ENCODE data around the gene TRIM28.
A peak's percentile ranks its signal among the peaks of the same experiment; 100 is the strongest.
"Not testable (repeated sequence)": the region's sequence is repeated elsewhere in the genome, so short reads cannot be mapped to it uniquely, and the experiment has no call there.

Gene TRIM28

DNA sequence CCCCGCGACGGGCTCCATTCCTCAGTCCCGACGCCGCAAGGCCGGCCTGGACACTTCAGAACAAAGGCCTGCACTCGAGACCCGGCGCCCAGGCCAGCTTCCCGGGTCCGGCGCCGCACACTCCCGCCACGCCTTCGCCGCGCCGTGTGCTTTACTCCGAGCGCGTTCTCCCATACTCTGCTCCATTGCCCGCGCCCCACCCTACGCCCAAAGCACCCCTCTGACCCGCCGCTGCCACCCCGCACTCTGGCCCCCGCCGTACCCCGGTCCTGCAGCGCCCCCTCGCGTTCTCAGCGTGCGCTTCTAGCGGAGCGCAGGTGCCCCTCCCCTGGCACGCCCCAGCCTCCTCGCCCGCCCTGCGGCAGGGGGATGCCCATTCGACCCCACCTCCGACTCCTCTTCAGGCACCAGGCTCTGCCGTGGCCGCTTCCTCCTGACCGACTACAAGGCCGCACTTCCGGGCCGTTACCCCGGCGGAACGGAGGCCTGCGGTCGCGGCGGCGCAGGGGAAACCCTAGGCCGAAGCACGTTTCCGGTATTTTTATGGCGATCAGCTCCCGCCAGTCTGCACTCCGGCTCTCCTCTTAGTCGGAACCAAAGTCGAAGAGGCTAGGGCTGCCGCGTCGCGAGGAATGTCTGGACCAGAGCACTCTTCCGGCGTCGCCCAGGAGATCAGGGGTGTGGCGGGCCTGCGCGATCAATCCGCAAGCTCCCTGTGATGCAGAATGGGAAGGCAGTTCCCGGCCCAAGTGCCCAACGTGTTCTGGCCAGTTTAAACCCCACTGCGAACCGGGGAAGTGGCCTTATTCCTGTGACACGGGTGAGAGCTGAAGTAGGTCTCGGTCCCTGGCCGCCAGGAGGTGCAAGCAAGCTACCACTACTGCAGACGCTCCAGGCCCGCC, 24.3 kb upstream of the TRIM28 start, which contains the start of gene ZBTB45:
ZBTB45 (minus strand) TSS at position 456 of the 902 bp plus-strand sequence. CDS start 2,137 bp downstream, outside the sequence.
- DNase-seq (ENCODE audit: low read depth): peak; percentile 95

DNA sequence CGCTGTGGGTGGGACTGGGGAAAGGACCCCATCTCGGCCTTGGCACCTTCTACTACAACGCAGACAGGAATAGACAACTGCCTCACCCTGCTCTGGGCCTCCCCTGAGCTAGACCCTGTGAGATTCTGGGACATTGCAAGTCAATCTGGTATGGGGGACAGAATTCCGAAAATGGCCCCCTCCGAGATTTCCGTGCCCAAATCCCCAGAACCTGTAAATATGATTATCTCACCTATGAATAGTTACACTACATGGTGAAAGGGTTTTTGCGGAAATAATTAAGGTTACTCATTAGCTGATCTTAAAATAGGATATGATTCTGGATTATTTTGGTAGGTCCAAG, 23.6 kb upstream of the TRIM28 start:
- no peak for DNase-seq (ENCODE audit: low read depth)

DNA sequence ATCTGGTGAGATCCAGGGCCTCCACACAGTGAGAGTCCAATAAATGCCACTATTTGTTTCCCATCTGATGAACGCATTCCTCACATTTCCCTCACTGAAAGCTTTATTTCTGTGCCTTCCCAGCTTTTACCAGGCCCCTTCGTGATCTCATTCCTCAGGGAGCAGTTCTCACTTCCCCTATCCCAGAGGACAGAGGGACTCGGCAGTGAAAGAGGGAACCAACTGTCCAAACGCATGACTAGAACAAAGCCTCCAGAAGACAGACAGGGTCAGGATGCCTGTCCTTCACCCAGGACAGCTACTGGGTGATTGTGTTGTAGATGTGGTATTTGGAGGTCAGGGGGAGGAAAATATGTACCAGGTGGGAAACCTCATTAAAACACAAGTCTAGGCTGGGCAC, 22.2 kb upstream of the TRIM28 start:
- no peak for DNase-seq (ENCODE audit: low read depth)

DNA sequence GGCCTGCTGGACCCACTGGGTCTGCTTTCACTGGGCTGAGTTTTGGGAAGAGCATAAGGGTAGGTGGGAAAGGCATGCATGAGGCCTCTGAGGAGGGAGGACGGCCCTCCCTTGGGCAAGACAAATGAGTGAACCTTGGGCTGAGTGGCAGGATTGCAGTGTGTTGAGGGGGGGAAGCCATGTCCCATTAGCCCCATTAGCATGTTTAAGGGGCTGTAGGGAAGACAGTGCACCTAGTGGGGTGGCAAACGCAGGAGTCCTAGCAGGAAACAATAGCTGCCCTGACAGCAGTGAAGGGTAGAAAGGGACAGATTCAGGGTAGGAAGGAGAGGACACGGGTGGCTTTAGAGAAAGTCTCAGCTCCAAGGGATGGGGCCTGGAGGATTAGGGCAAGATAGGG, 21.2 kb upstream of the TRIM28 start:
- no peak for DNase-seq (ENCODE audit: low read depth)

DNA sequence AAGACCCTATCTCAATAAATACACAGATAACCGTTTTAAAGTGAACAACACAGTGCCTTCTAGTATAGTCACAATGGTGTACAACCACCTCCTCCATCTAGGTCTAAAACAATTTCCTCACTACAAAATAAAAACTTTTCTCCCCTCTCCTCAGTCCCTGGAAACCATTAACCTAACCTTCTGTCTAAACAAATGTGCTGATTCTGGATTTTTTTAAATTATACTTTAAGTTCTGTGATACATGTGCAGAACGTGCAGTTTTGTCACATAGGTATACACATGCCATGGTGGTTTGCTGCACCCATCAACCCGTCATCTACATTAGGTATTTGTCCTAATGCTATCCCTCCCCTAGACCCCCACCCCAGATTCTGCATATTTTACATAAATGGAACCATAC, 14.5 kb upstream of the TRIM28 start:
- DNase-seq (ENCODE audit: low read depth): no peak

DNA sequence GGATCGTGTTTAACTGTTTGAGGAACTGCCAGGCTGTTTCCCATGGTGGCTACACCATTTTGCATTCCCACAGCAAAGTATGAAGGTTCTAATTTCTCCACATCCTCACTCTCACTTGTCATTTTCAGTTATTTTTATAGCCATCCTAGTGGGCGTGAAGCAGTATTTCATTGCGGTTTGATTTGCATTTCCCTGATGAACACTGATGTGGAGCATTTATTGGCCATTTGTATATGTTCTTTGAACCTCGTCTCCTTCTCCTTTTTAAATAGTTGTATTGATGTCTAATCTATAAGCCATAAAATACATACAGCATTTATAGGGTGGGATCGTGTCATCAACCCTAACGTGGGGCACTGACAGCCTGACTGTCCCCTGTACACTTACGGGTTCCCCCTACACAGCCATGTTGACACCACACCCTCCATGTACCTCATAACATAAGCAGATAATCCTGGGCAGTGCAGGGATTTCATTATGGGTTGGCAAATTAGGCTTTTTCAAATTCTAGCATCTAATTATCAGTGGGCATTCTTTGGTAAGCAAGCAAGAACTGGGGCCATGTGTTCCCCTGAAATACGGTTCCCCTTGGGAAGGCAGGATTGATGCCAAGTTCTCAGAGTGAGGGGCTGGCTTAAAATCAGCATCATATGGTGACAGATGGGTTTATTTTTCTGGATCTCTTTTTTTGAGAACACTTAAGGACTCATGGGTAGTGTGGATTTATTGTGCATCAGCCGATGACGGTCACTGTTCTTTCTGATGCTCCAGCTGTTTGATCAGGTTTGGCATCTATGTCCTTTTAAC, 12.6 kb upstream of the TRIM28 start:
- DNase-seq (ENCODE audit: low read depth): no peak

DNA sequence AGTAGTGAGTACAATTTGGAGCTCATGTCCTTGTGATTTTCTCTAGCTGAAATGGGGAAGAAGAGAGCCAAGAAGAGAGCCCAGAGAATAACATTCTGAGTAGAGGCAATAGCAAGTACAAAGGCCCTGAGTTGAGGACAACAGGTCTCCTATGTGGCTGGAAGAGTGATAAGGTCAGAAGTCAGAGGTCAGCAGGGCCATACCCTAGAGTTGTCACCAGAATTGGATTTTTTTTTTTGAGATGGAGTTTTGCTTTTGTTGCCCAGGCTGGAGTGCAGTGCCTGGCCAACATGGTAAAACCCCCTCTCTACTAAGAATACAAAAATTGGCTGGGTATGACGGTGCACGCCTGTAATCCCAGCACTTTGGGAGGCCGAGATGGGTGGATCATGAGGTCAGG, 8.0 kb upstream of the TRIM28 start:
- no peak for DNase-seq (ENCODE audit: low read depth)

DNA sequence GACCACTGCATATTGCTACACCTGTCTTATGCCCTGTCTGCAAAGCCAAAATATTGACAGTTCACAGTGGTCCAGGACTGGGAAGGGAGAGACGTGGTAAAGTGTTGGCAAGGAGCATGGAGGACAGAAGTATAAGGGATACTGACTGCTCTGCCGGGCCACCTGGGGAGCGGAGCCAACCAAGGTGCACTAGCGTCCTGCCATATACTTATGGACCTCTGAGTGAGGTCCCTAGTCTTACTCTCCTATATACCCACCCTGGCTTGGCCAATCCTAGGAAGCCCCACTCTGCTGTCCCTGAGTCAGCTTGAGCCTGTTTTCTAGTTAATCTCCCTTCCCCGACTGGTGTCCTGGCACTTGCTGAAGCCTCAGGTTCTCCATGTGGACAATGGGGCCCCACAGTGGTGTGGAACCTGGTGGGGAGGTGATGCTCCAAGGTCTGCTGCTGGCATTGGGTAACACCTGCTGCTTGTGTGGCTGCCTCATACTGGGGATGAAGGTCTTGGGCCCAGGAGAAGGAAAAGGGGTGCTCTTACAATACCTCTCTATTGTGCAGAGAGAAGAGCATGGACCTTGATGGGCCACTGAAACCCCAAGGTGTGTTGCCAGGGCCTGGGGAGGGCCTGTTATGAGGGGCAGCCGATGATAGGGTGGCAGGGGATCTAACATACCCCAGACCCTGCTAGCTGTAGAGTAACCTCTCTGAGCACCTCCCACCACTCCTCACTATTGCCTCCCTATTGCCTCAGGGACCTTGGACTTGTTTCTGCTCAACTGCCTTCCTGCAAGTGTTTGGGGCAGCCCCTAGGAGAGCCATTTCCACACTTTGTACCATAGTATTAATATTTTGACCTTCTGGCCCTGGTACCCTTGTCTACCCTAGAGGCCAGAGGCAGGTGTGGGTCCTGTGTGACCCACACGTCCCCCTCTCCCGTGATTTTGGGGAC, 6.7 kb upstream of the TRIM28 start:
- no peak for DNase-seq (ENCODE audit: low read depth)

DNA sequence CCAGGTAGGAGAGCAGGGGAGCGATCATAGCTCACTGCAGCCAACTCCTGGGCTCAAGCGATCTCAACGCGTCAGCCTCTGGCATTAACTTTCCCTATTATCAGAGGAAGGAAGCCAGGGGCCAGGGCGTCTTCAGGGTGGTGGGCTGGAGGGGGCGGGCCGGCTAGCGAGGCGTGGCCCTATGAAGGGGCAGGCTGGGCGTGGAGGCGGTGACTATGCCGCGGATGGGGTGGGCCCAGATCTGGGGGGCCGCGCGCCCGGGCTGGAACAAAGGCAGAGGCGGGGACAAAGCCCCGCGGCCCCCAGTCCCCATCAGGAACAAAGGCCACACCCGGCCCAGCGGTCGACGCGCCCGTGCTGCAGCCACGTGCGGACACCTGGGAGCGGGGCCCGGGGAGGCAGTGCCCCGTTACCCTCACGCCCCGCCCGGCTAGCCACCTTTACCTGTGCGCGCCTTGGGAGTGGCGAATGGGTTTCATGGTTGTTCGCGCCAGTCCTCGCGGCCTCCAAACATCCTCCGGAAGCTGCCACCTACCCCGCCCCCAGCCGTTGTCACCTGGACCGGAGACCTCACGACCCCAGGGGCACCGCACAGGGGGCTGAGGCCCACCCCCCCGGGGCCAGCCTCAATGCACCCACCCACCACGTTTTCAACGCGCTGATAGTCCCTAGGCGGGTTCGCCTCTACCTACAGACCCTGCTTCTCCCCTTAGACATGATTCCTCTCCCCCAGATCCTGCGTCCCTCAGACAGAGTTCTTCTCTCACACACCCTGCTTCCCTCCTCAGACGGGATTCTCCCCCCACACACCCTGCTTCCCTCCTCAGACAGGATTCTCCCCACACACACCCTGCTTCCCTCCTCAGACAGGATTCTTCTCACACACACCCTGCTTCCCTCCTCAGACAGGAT, 5.4 kb upstream of the TRIM28 start:
- DNase-seq (ENCODE audit: low read depth): no peak

DNA sequence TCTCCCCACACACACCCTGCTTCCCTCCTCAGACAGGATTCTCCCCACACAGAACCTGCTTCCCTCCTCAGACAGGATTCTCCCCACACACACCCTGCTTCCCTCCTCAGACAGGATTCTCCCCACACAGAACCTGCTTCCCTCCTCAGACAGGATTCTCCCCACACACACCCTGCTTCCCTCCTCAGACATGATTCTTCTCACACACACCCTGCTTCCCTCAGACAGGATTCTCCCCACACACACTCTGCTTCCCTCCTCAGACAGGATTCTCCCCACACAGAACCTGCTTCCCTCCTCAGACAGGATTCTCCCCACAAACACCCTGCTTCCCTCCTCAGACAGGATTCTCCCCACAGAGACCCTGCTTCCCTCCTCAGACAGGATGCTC, 4.7 kb upstream of the TRIM28 start:
- DNase-seq (ENCODE audit: low read depth): not testable (repeated sequence)

DNA sequence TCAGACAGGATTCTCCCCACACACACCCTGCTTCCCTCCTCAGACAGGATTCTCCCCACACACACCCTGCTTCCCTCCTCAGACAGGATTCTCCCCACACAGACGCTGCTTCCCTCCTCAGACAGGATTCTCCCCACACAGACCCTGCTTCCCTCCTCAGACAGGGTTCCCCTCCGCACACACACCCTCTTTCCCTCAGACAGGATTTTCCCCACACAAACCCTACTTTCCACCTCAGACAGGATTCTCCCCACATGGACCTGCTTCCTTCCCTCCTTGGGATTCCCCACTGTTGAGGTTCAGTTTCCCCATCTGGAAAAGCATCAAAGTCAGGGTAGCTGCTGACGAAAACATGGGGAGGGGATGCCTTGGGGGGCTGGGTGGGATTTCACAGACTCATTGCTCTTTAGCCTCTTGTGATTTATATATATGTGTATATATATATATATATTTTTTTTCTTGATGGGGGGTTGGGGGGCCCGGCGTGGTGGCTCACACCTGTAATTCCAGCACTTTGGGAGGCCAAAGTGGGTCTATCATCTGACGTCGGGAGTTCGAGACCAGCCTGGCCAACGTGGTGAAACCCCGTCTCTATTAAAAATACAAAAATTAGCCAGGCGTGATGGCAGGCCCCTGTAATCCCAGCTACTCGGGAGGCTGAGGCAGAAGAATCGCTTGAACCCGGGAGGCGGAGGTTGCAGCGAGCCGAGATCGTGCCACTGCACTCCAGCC, 1.1 kb upstream of the TRIM28 start:
- DNase-seq (ENCODE audit: low read depth): not testable (repeated sequence)

DNA sequence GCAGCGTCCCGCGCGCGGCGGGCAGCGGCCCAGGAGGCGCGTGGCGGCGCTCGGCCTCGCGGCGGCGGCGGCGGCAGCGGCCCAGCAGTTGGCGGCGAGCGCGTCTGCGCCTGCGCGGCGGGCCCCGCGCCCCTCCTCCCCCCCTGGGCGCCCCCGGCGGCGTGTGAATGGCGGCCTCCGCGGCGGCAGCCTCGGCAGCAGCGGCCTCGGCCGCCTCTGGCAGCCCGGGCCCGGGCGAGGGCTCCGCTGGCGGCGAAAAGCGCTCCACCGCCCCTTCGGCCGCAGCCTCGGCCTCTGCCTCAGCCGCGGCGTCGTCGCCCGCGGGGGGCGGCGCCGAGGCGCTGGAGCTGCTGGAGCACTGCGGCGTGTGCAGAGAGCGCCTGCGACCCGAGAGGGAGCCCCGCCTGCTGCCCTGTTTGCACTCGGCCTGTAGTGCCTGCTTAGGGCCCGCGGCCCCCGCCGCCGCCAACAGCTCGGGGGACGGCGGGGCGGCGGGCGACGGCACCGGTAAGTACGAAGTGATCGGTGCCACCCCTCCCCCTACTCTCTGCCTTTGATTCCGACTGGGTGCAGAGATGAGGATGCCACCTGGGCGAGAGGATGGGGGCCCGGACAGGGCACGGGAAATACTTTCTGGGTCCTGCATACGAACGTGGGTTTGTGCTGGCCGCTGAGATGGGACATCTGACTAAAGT, 874 bp downstream of the TRIM28 start:
- DNase-seq (ENCODE audit: low read depth): no peak

DNA sequence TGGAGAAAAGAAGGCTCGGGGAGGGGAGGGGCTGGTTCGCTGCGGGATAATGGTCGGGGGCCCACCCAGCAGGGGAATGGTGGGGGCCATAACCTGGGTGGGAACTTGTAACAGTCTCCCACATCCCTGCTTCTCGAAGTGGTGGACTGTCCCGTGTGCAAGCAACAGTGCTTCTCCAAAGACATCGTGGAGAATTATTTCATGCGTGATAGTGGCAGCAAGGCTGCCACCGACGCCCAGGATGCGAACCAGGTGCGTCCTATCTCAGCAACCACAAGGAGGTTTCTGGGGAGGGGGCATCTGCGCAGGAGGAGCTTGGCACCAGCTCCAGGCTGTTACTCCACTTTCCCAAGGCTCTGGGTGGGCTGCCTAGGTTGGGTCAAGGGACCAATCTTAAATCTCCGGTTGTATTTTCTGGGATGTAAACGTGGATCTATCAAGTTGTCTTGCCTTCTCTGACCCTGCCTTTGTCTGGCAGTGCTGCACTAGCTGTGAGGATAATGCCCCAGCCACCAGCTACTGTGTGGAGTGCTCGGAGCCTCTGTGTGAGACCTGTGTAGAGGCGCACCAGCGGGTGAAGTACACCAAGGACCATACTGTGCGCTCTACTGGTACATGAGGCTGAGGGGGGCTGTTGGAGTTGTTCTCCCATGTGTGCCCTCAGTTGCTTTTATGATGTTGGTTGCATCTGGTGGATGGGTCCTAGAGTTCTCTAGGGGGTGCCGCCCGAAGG, 1.6 kb downstream of the TRIM28 start:
- DNase-seq (ENCODE audit: low read depth): no peak

DNA sequence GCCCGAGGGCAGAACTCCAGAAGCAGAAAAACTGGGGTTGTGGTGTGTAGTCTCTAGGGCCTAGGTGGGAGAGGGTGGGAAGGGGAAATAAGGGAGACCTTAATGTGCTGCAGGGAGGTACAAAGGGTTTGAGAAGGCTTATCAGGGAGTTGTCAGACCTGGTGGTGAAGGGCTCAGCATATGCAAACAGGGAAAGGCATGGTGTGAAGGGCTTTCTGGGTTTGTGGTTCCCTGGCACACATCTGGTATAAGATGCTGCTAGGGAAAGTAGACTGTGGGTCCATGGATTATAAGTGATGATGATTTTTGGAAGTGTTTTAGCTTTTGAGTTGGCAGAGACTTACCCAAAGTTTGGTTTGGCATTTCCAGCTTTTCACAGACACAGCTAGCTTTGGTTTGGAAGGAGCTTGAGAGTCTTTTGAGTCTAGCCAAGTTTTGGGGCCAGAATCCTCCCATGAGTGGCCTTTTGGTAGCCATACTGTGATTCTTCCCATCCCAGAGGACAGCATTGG, 2.2 kb downstream of the TRIM28 start:
- no peak for DNase-seq (ENCODE audit: low read depth)

DNA sequence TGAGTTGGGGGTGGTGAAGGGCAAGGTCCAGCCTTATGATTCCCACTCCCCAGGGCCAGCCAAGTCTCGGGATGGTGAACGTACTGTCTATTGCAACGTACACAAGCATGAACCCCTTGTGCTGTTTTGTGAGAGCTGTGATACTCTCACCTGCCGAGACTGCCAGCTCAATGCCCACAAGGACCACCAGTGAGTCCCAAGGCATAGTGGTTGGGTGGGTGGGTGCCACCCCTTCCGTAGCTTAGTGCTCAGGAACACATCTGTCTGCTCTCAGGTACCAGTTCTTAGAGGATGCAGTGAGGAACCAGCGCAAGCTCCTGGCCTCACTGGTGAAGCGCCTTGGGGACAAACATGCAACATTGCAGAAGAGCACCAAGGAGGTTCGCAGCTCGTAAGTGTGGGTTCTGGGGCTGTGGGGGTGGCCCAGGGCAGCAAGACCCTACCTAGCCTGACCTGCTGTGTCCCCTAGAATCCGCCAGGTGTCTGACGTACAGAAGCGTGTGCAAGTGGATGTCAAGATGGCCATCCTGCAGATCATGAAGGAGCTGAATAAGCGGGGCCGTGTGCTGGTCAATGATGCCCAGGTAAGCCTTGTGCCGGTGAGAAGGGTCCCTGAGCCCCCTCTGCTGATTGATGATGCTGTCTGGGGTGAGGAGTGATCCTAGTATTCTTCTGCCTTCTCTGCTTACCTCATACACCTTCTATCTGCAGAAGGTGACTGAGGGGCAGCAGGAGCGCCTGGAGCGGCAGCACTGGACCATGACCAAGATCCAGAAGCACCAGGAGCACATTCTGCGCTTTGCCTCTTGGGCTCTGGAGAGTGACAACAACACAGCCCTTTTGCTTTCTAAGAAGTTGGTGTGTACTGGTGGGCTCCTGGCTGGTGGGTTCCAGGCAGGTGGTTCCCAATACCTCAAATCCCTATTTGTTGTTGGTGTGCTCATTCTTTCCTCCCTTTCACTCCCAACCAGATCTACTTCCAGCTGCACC, 3.8 kb downstream of the TRIM28 start:
- DNase-seq (ENCODE audit: low read depth): no peak

DNA sequence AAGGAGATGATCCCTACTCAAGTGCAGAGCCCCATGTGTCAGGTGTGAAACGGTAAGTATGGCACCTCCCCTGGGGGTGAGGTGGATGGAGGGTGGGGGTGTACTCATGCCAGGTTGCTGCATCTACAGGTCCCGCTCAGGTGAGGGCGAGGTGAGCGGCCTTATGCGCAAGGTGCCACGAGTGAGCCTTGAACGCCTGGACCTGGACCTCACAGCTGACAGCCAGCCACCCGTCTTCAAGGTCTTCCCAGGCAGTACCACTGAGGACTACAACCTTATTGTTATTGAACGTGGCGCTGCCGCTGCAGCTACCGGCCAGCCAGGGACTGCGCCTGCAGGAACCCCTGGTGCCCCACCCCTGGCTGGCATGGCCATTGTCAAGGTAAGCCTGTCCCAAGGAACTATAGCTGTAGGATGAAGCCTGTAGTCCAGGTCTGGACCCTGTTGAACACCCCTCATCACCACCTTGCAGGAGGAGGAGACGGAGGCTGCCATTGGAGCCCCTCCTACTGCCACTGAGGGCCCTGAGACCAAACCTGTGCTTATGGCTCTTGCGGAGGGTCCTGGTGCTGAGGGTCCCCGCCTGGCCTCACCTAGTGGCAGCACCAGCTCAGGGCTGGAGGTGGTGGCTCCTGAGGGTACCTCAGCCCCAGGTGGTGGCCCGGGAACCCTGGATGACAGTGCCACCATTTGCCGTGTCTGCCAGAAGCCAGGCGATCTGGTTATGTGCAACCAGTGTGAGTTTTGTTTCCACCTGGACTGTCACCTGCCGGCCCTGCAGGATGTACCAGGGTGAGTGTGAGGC, 5.2 kb downstream of the TRIM28 start:
- no peak for DNase-seq (ENCODE audit: low read depth)

Measured in fibroblast of the conjunctiva (primary cell).